H1 (cell line): ENCODE data around the gene PRDM15. TPM values are rescaled to one million over a fixed set of nuclear protein-coding genes. Genes with fewer than 3 reads are reported as not detected.
A peak's percentile ranks its signal among the peaks of the same experiment; 100 is the strongest.

Source experiments
- CTCF ChIA-PET: fragments of 300-600 bp; sonication (Branson Sonifier 250); formaldehyde crosslinking; loops from one replicate; lab custom pipeline; 2021; ENCODE audit not compliant: partially characterized antibody; lab: Charles Lee
- POLR2A ChIA-PET: fragments of 300-600 bp; sonication (Branson Sonifier 250); formaldehyde crosslinking; loops from one replicate; lab custom pipeline; 2021; ENCODE audit warnings: inconsistent platforms; ENCODE audit not compliant: partially characterized antibody; lab: Charles Lee
- DNase-seq, 2 experiments: peaks; one replicate each; pipeline versions ENCODE4 v3.0.0 to v3.0.0-alpha.2; 2010 to 2022; ENCODE audit warnings: low spot score in 2 of 2, low read depth in 1 of 2, mixed read lengths in 1 of 2
- FAIRE-seq: peaks from 2 replicates; lab custom pipeline; 2011; peaks lifted over from hg19 to GRCh38; lab: Jason Lieb, UNC
- H2AFZ ChIP-seq: 2 replicates; pipeline ENCODE4 v1.8.1; 2012; ENCODE audit warnings: low read length, inconsistent platforms
- H2AK5ac ChIP-seq: 2 replicates; pipeline ENCODE4 v1.6.1; 2013; ENCODE audit warnings: low read depth, low read length
- H2BK120ac ChIP-seq: replicated peaks from 2 replicates; pipeline ENCODE3; 2013; ENCODE audit warnings: low read depth, low read length, inconsistent platforms
- H2BK12ac ChIP-seq: 2 replicates; pipeline ENCODE4 v1.6.1; 2013; ENCODE audit warnings: low read depth, low read length
- H2BK15ac ChIP-seq: 2 replicates; pipeline ENCODE4 v1.6.1; 2013; ENCODE audit warnings: low read length
- H2BK20ac ChIP-seq: 2 replicates; pipeline ENCODE4 v1.6.1; 2013; ENCODE audit warnings: low read length
- H2BK5ac ChIP-seq: 2 replicates; pipeline ENCODE4 v1.6.1; 2013; ENCODE audit warnings: low read depth, low read length
- H3K14ac ChIP-seq: 2 replicates; pipeline ENCODE4 v1.6.1; 2013; ENCODE audit warnings: inconsistent platforms; ENCODE audit not compliant: insufficient read length
- H3K18ac ChIP-seq: 2 replicates; pipeline ENCODE4 v1.6.1; 2013; ENCODE audit warnings: low read length; ENCODE audit errors: extremely low read depth
- H3K23ac ChIP-seq: 2 replicates; pipeline ENCODE4 v1.6.1; 2013; ENCODE audit warnings: inconsistent platforms; ENCODE audit not compliant: insufficient read length
- H3K23me2 ChIP-seq: 2 replicates; pipeline ENCODE4 v1.6.1; 2013; ENCODE audit warnings: low read depth, low read length
- H3K27ac ChIP-seq: 2 replicates; pipeline ENCODE4 v1.6.1; 2011; ENCODE audit warnings: low read depth, low read length, inconsistent platforms
- H3K27me3 ChIP-seq, 4 experiments: replicated peaks in 1 of 4; 1 replicate in 1 of 4; 2 replicates in 3 of 4; pipeline versions ENCODE4 v1.6.1 to v1.8.1; 2011 to 2013; ENCODE audit warnings: low read length in 3 of 4, mild to moderate bottlenecking in 3 of 4, inconsistent platforms in 2 of 4, mixed read lengths in 2 of 4, moderate library complexity in 1 of 4; ENCODE audit not compliant: control insufficient read depth in 3 of 4, insufficient read depth in 3 of 4; ENCODE audit errors: extremely low read depth in 1 of 4
- H3K36me3 ChIP-seq, 4 experiments: 2 replicates each; pipeline versions ENCODE4 v1.6.1 to v1.8.1; 2011 to 2013; ENCODE audit warnings: mild to moderate bottlenecking in 4 of 4, low read length in 3 of 4, moderate library complexity in 2 of 4, control low read depth in 1 of 4, inconsistent platforms in 1 of 4; ENCODE audit not compliant: insufficient read depth in 4 of 4, control insufficient read depth in 2 of 4
- H3K4ac ChIP-seq: replicated peaks from 2 replicates; pipeline ENCODE3; 2013; ENCODE audit warnings: low read length, low read depth, mixed read lengths, inconsistent platforms; ENCODE audit not compliant: insufficient read length
- H3K4me1 ChIP-seq, 4 experiments: replicated peaks in 1 of 4; 1 replicate in 1 of 4; 2 replicates in 3 of 4; pipeline versions ENCODE4 v1.6.1 to v1.8.1; 2011 to 2013; ENCODE audit warnings: low read length in 3 of 4, inconsistent platforms in 2 of 4, mixed read lengths in 1 of 4; ENCODE audit not compliant: insufficient read depth in 4 of 4, control insufficient read depth in 3 of 4
- H3K4me2 ChIP-seq, 2 experiments: 2 replicates each; pipeline versions ENCODE4 v1.6.1 to v1.8.1; 2011 to 2013; ENCODE audit warnings: low read depth in 2 of 2, low read length in 2 of 2, control low read depth in 1 of 2, inconsistent platforms in 1 of 2, mild to moderate bottlenecking in 1 of 2; ENCODE audit not compliant: insufficient read depth in 1 of 2
- H3K4me3 ChIP-seq, 4 experiments: fragments of 200-600, 300-600 bp in 1 of 4; sonication (generic), shearing (Covaris generic), sonication (Bioruptor Twin) in 1 of 4; 2 replicates each; pipeline versions ENCODE4 v1.5.1 to v1.8.1; 2011 to 2016; ENCODE audit warnings: low read length in 4 of 4, low read depth in 3 of 4, control low read depth in 2 of 4, inconsistent platforms in 2 of 4, mild to moderate bottlenecking in 2 of 4, mixed read lengths in 1 of 4, moderate library complexity in 1 of 4; ENCODE audit not compliant: insufficient read depth in 2 of 4; ENCODE audit errors: extremely low read depth in 1 of 4
- H3K56ac ChIP-seq: replicated peaks from 2 replicates; pipeline ENCODE3; 2013; ENCODE audit warnings: low read depth, mild to moderate bottlenecking, mixed read lengths, low read length, inconsistent platforms; ENCODE audit not compliant: insufficient read length
- H3K79me1 ChIP-seq: 2 replicates; pipeline ENCODE4 v1.6.1; 2013; ENCODE audit warnings: low read depth, low read length, control low read depth
- H3K79me2 ChIP-seq, 2 experiments: 2 replicates each; pipeline versions ENCODE4 v1.6.1 to v1.8.1; 2012 to 2013; ENCODE audit warnings: low read length in 2 of 2, mild to moderate bottlenecking in 2 of 2, inconsistent platforms in 1 of 2; ENCODE audit not compliant: insufficient read depth in 2 of 2, control insufficient read depth in 1 of 2
- H3K9ac ChIP-seq, 4 experiments: replicated peaks in 1 of 4; 1 replicate in 1 of 4; 2 replicates in 3 of 4; pipeline versions ENCODE4 v1.6.1 to v1.8.1; 2011 to 2013; ENCODE audit warnings: low read depth in 3 of 4, low read length in 3 of 4, control low read depth in 2 of 4, mild to moderate bottlenecking in 2 of 4, moderate library complexity in 2 of 4, inconsistent platforms in 1 of 4; ENCODE audit errors: extremely low read depth in 1 of 4
- H3K9me3 ChIP-seq, 2 experiments: 2 replicates each; pipeline versions ENCODE4 v1.6.1 to v1.8.1; 2012 to 2013; ENCODE audit warnings: mild to moderate bottlenecking in 2 of 2, moderate library complexity in 2 of 2, control low read depth in 1 of 2, inconsistent platforms in 1 of 2, low read depth in 1 of 2, low read length in 1 of 2, mixed read lengths in 1 of 2; ENCODE audit not compliant: insufficient read depth in 2 of 2
- H4K20me1 ChIP-seq, 2 experiments: replicated peaks in 1 of 2; 2 replicates each; pipeline versions ENCODE3 to v1.8.1; 2011 to 2013; ENCODE audit warnings: inconsistent platforms in 2 of 2, low read length in 2 of 2, mild to moderate bottlenecking in 1 of 2; ENCODE audit not compliant: insufficient read depth in 2 of 2, control insufficient read depth in 1 of 2
- H4K5ac ChIP-seq: 2 replicates; pipeline ENCODE4 v1.6.1; 2013; ENCODE audit warnings: low read length, low read depth, mixed read lengths, inconsistent platforms; ENCODE audit not compliant: insufficient read length
- H4K8ac ChIP-seq: 2 replicates; pipeline ENCODE4 v1.8.0; 2013; ENCODE audit warnings: mild to moderate bottlenecking, moderate library complexity, low read length, inconsistent platforms; ENCODE audit not compliant: insufficient read depth; ENCODE audit errors: extremely low read depth
- H4K91ac ChIP-seq: replicated peaks from 2 replicates; pipeline ENCODE3; 2013; ENCODE audit warnings: low read length, mixed read lengths, inconsistent platforms; ENCODE audit not compliant: insufficient read length
- EP300 ChIP-seq, 2 experiments: IDR thresholded peaks; 1 replicate in 1 of 2; 2 replicates in 1 of 2; pipeline ENCODE4 v1.6.1; 2011 to 2012; ENCODE audit warnings: low read depth in 2 of 2, low read length in 2 of 2, mild to moderate bottlenecking in 2 of 2, borderline replicate concordance in 1 of 2, inconsistent platforms in 1 of 2, moderate library complexity in 1 of 2
- EZH2 ChIP-seq: fragments of 200-600 bp; sonication (generic); IDR thresholded peaks from 2 replicates; pipeline ENCODE4 v1.7.1; 2012; ENCODE audit warnings: low read depth, mild to moderate bottlenecking, moderate library complexity, low read length, inconsistent platforms; ENCODE audit not compliant: severe bottlenecking
- HDAC6 ChIP-seq: IDR thresholded peaks from one replicate; pipeline ENCODE4 v1.7.1; 2012; ENCODE audit warnings: low read depth, mild to moderate bottlenecking, inconsistent platforms, low read length, moderate library complexity
- JUN ChIP-seq: IDR thresholded peaks from 2 replicates; pipeline ENCODE4 v1.6.1; 2011; ENCODE audit warnings: low read depth, mild to moderate bottlenecking, improper control_type of control experiment, low read length
- KDM1A ChIP-seq: fragments of 200-600, 300-600 bp; sonication (generic); IDR thresholded peaks from 2 replicates; pipeline ENCODE4 v1.7.1; 2016; ENCODE audit warnings: mild to moderate bottlenecking, low read length, borderline replicate concordance
- NANOG ChIP-seq: IDR thresholded peaks from 2 replicates; pipeline ENCODE4 v1.6.1; 2011; ENCODE audit warnings: low read length, low read depth, mild to moderate bottlenecking, inconsistent platforms; ENCODE audit not compliant: insufficient read depth, poor library complexity, severe bottlenecking
- SIN3A ChIP-seq, 2 experiments: IDR thresholded peaks in 1 of 2; conservative IDR thresholded peaks in 1 of 2; 2 replicates each; pipeline ENCODE4 v1.6.1; 2011 to 2012; ENCODE audit warnings: low read length in 2 of 2, improper control_type of control experiment in 1 of 2, low read depth in 1 of 2, mild to moderate bottlenecking in 1 of 2
- SP1 ChIP-seq: IDR thresholded peaks from 2 replicates; pipeline ENCODE4 v1.6.1; 2011; ENCODE audit warnings: low read depth, low read length
- USF2 ChIP-seq: IDR thresholded peaks from 2 replicates; pipeline ENCODE4 v1.6.1; 2011; ENCODE audit warnings: low read length, improper control_type of control experiment
- WGBS, 2 experiments: shearing (Covaris generic) in 1 of 2; methylation state at CpG; one replicate each; pipeline versions ENCODE4 v1.1.6 to v1.1.7; 2013 to 2015; ENCODE audit warnings: low lambda C conversion rate in 2 of 2, mixed read lengths in 2 of 2, inconsistent platforms in 1 of 2, low coverage in 1 of 2, missing lambda C conversion rate in 1 of 2; ENCODE audit not compliant: insufficient replicate concordance in 2 of 2, insufficient coverage in 1 of 2, insufficient read length in 1 of 2; ENCODE audit errors: extremely low coverage in 1 of 2, missing lambda C conversion rate in 1 of 2; 5-methylcytosine and 5-hydroxymethylcytosine counted together
- polyA plus RNA-seq, 7 experiments: library from polyadenylated mRNA; depleted of rRNA in 3 of 7; stranded (reverse) in 5 of 7; unstranded in 2 of 7; fragments of >200 nt in 5 of 7; fragments of 200-250 nt in 2 of 7; gene quantifications; 1 replicate in 5 of 7; 2 replicates in 1 of 7; 4 replicates in 1 of 7; pipeline versions ENCODE4 v1.2.1 to v1.2.3, GENCODE V29; 2011 to 2013; ENCODE audit warnings: missing spikeins in 2 of 7, mixed read lengths in 2 of 7
- total RNA-seq: library from RNA; stranded (reverse); fragmentation: NEBNext Ultra II Directional; extraction: Animal tissue kit (Norgen Biotek cat#: 25700); gene quantifications from 2 replicates; pipeline ENCODE4 v1.2.1, GENCODE V29; 2021

PRDM15 gene
- total and polyA plus RNA-seq, 2 of the 8 experiments (the other 6 are each of a cell fraction or from before 2014, with no cell fraction given): 9.7 to 10.5 TPM

DNA sequence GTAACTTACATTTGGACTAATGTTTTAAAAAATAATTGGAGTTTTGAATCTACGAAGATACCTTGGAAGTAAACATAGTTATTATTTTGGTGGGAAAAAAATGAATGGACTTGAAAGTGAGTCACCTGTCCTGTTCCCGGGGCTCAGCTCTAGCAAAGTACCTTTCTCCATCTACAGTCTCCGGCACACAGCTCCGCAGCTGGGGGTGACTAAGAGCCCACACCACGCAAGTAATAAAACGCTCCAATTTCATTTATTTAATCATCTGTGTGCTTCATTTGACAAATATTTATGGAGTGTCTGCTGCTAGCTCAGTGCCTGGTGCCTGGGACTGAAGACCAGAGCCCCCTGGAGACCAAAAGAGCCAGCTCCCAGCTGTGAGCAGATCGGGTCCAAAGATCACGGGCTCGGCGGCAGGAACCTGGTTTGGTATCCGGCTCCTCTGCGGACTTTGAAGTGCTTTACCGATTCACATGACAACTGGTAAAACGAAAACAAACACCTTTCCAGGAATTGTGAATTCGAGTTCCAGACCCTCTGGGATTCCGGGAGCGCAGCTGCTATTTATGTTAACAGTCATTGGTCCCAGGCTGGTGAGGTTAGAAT, 110.6 kb downstream of the PRDM15 start:
- Histone ChIP-seq H3K79me1 (no peaks in the 10 kb centered on the region), H4K20me1 (peaks cover 5 to 10% of the 10 kb centered on the region in 2 experiments), H2AK5ac (no peak overlapping the region), H2AFZ (no peak overlapping the region), H2BK20ac (no peak overlapping the region), H3K4me3 (peak overlapping the region; percentile 19 to 73 (median 36); a peak in 7 of 8 replicates), H3K18ac (no peak overlapping the region), H3K36me3 (no peaks in the 10 kb centered on the region), H4K8ac (no peak overlapping the region), H3K79me2 (peaks cover 0 to 20% of the 10 kb centered on the region in 2 experiments; a peak in 2 of 4 replicates), H3K9me3 (no peaks in the 10 kb centered on the region), H2BK120ac (no peak overlapping the region), H3K4me2 (peak overlapping the region; percentile 78 to 94), H4K5ac (no peak overlapping the region), H3K23ac (no peak overlapping the region), H3K4ac (no peak overlapping the region), H3K9ac (no peak overlapping the region), H2BK12ac (no peak overlapping the region), H3K27ac (no peak overlapping the region), H3K23me2 (peaks cover 15% of the 10 kb centered on the region), H4K91ac (no peak overlapping the region), H3K14ac (no peak overlapping the region), H3K4me1 (peaks cover 12 to 36% (median 29%) of the 10 kb centered on the region in 4 experiments), H3K27me3 (peaks cover 33 to 86% (median 77%) of the 10 kb centered on the region in 4 experiments), H3K56ac (no peak overlapping the region), H2BK5ac (no peak overlapping the region), H2BK15ac (no peak overlapping the region)
- ChIA-PET POLR2A (interaction anchor here (0.9 to 1.7 kb wide), 2 partner anchors 9 to 10 kb away, joined by 3 to 5 read pairs; no protein-coding TSS in a partner anchor), CTCF (interaction anchor here (0.7 to 5.5 kb wide), 13 partner anchors 8 to 155 kb away, joined by 3 to 50 read pairs (median 4); no protein-coding TSS in a partner anchor)
- DNase-seq (no peak), FAIRE-seq (peak; percentile 39)
- 1% methylated on average over 17 of the region's 17 CpGs; no CpG with 5 or more reads in 1 of the 2 experiments for WGBS, 2 experiments
- TF ChIP-seq USF2 (no peak), EP300 (IDR thresholded peaks at IDR 0.05; ENCODE audit: borderline replicate concordance in 1 of 2, low read depth in 2 of 2, low read length in 2 of 2) (peak in 1 of 2 experiments; percentile 9; a peak in 1 of 3 replicates), NANOG (no peak), SP1 (no peak), SIN3A (conservative IDR thresholded peaks at IDR 0.05 in 1 of 2, IDR thresholded peaks at IDR 0.05 in 1 of 2; ENCODE audit: low read depth in 1 of 2, low read length in 2 of 2) (0 out of 4 replicates have a peak, but pooled peaks of 1 of the 2 experiments have one; percentile 52), EZH2 (no peak), HDAC6 (no peak), KDM1A (no peak), JUN (no peak)
